H1 (cell line): ENCODE results near the gene INAFM2. TPM values are rescaled to one million over a fixed set of nuclear protein-coding genes. Genes with fewer than 3 reads are reported as not detected.

Experiments used
- CHD1 ChIP-seq: IDR thresholded peaks from 2 replicates; pipeline ENCODE4 v1.6.1; 2012; ENCODE audit warnings: low read depth, low read length, improper control_type of control experiment
- CTCF ChIP-seq, 3 experiments: IDR thresholded peaks; 1 replicate in 2 of 3; 2 replicates in 1 of 3; pipeline versions ENCODE4 v1.5.1 to v1.6.1; 2011; ENCODE audit warnings: low read length in 3 of 3, mild to moderate bottlenecking in 3 of 3, inconsistent platforms in 2 of 3, low read depth in 1 of 3, moderate library complexity in 1 of 3; ENCODE audit not compliant: insufficient read depth in 1 of 3; ENCODE audit errors: control extremely low read depth in 1 of 3
- polyA plus RNA-seq, 7 experiments: library from polyadenylated mRNA; depleted of rRNA in 3 of 7; stranded (reverse) in 5 of 7; unstranded in 2 of 7; fragments of >200 nt in 5 of 7; fragments of 200-250 nt in 2 of 7; gene quantifications; 1 replicate in 5 of 7; 2 replicates in 1 of 7; 4 replicates in 1 of 7; pipeline versions ENCODE4 v1.2.1 to v1.2.3, GENCODE V29; 2011 to 2013; ENCODE audit warnings: missing spikeins in 2 of 7, mixed read lengths in 2 of 7
- total RNA-seq: library from RNA; stranded (reverse); fragmentation: NEBNext Ultra II Directional; extraction: Animal tissue kit (Norgen Biotek cat#: 25700); gene quantifications from 2 replicates; pipeline ENCODE4 v1.2.1, GENCODE V29; 2021

Gene INAFM2
- total and polyA plus RNA-seq, 2 of the 8 experiments (the other 6 are each of a cell fraction or from before 2014, with no cell fraction given), result 15.3 to 35.1 TPM

- TF ChIP-seq CTCF (IDR thresholded peaks at IDR 0.05; ENCODE audit: control extremely low read depth in 1 of 3, insufficient read depth in 1 of 3, low read depth in 1 of 3, low read length in 3 of 3), result peak; percentile 93 to 99 (median 97)
- no peak for TF ChIP-seq CHD1
Observed at GRCh38 chr15:40279437-40280141, 43.9 kb upstream of the INAFM2 start (continued).
